SK-N-SH (cell line): Measurements from ENCODE around the gene BUD31. TPM values are rescaled to one million over a fixed set of nuclear protein-coding genes. Genes with fewer than 3 reads are reported as not detected.

Experiments
- CTCF ChIA-PET: fragments of 300-600, 350-600 bp; formaldehyde crosslinking; extraction: SDS; loops from one replicate; lab custom pipeline; 2021; lab: Yijun Ruan, JAX
- POLR2A ChIA-PET: fragments of 350-600 bp; sonication (Branson Sonifier 250); formaldehyde crosslinking; extraction: SDS; loops from one replicate; lab custom pipeline; 2020; ENCODE audit warnings: antibody characterized with exemption, inconsistent platforms; lab: Yijun Ruan, JAX
- DNase-seq: peaks from one replicate; pipeline ENCODE4 v3.0.0; 2012
- H2AFZ ChIP-seq: fragments of 200-600 bp; sonication (generic); 2 replicates; pipeline ENCODE4 v1.8.1; 2016; ENCODE audit warnings: antibody characterized with exemption, mild to moderate bottlenecking, low read depth
- H3F3A ChIP-seq: fragments of 200-600 bp; sonication (generic); replicated peaks from 2 replicates; pipeline ENCODE3; 2016; ENCODE audit warnings: antibody characterized with exemption, mild to moderate bottlenecking; ENCODE audit not compliant: insufficient read depth
- H3K27ac ChIP-seq, 2 experiments: fragments of 200-500 bp in 1 of 2; fragments of 200-600 bp in 1 of 2; sonication (Bioruptor generic) in 1 of 2; sonication (generic), shearing (Covaris generic) in 1 of 2; 2 replicates each; pipeline versions ENCODE4 v1.5.1 to v1.6.1; 2014 to 2016; ENCODE audit warnings: low read depth in 2 of 2, inconsistent platforms in 1 of 2, low read length in 1 of 2, mild to moderate bottlenecking in 1 of 2, mixed read lengths in 1 of 2
- H3K27me3 ChIP-seq: fragments of 200-600 bp; sonication (generic), shearing (Covaris generic); 2 replicates; pipeline ENCODE4 v1.6.1; 2016; ENCODE audit warnings: mixed run types; ENCODE audit not compliant: insufficient read depth
- H3K36me3 ChIP-seq, 2 experiments: fragments of 200-500 bp in 1 of 2; fragments of 200-600 bp in 1 of 2; sonication (Bioruptor generic) in 1 of 2; sonication (generic) in 1 of 2; replicated peaks in 1 of 2; 2 replicates each; pipeline versions ENCODE3 to v1.5.1; 2014 to 2016; ENCODE audit warnings: low read length in 1 of 2, mild to moderate bottlenecking in 1 of 2; ENCODE audit not compliant: insufficient read depth in 2 of 2, control insufficient read depth in 1 of 2
- H3K4me1 ChIP-seq, 2 experiments: fragments of 200-500 bp in 1 of 2; fragments of 200-600 bp in 1 of 2; sonication (Bioruptor generic) in 1 of 2; sonication (generic), shearing (Covaris generic) in 1 of 2; 2 replicates each; pipeline versions ENCODE4 v1.5.1 to v1.6.1; 2014 to 2016; ENCODE audit warnings: low read depth in 1 of 2, low read length in 1 of 2, mixed run types in 1 of 2; ENCODE audit not compliant: insufficient read depth in 2 of 2, control insufficient read depth in 1 of 2
- H3K4me2 ChIP-seq: fragments of 200-600 bp; sonication (generic), shearing (Covaris generic); 2 replicates; pipeline ENCODE4 v1.6.1; 2017; ENCODE audit warnings: mixed run types
- H3K4me3 ChIP-seq, 2 experiments: fragments of 200-500 bp in 1 of 2; fragments of 200-600 bp in 1 of 2; sonication (Bioruptor generic) in 1 of 2; sonication (generic), shearing (Covaris generic) in 1 of 2; 2 replicates each; pipeline versions ENCODE4 v1.5.1 to v1.8.1; 2014 to 2016; ENCODE audit warnings: low read depth in 2 of 2, inconsistent platforms in 1 of 2, low read length in 1 of 2, mild to moderate bottlenecking in 1 of 2, mixed read lengths in 1 of 2, moderate library complexity in 1 of 2
- H3K79me2 ChIP-seq: fragments of 200-600 bp; sonication (generic); 2 replicates; pipeline ENCODE4 v1.8.1; 2017; ENCODE audit warnings: mild to moderate bottlenecking; ENCODE audit not compliant: insufficient read depth
- H3K9ac ChIP-seq: fragments of 200-600 bp; sonication (generic); 2 replicates; pipeline ENCODE4 v1.6.1; 2017; ENCODE audit warnings: mixed run types
- H3K9me2 ChIP-seq: fragments of 200-600 bp; sonication (generic); 2 replicates; pipeline ENCODE4 v1.6.1; 2017; ENCODE audit warnings: mixed run types
- H3K9me3 ChIP-seq: fragments of 200-600 bp; sonication (generic); 2 replicates; pipeline ENCODE4 v1.6.1; 2017; ENCODE audit warnings: mixed run types, mild to moderate bottlenecking, moderate library complexity
- H4K20me1 ChIP-seq: fragments of 200-600 bp; sonication (generic); 2 replicates; pipeline ENCODE4 v1.6.1; 2017; ENCODE audit warnings: mild to moderate bottlenecking, mixed run types; ENCODE audit not compliant: insufficient read depth
- EZH2phosphoT487 ChIP-seq: fragments of 200-600 bp; sonication (generic); IDR thresholded peaks from 2 replicates; pipeline ENCODE4 v1.6.1; 2017; ENCODE audit warnings: low read depth, mixed run types, mild to moderate bottlenecking, antibody characterized with exemption, moderate library complexity, borderline replicate concordance
- FOXJ3 ChIP-seq: sonication (generic); formaldehyde crosslinking; IDR thresholded peaks from 2 replicates; pipeline ENCODE4 v1.5.1; 2020; ENCODE audit warnings: mild to moderate bottlenecking, missing genetic modification reagents
- FOXM1 ChIP-seq: IDR thresholded peaks from 2 replicates; pipeline ENCODE4 v1.4.0; 2012; ENCODE audit warnings: low read depth, mild to moderate bottlenecking
- MEF2A ChIP-seq: IDR thresholded peaks from 2 replicates; pipeline ENCODE4 v1.4.0; 2012; ENCODE audit warnings: low read depth, borderline replicate concordance
- NFIC ChIP-seq: IDR thresholded peaks from 2 replicates; pipeline ENCODE4 v1.4.0; 2012; ENCODE audit warnings: borderline replicate concordance
- RXRA ChIP-seq: IDR thresholded peaks from 2 replicates; pipeline ENCODE4 v1.4.0; 2012; ENCODE audit warnings: low read depth, mild to moderate bottlenecking, borderline replicate concordance
- SIN3A ChIP-seq: IDR thresholded peaks from 2 replicates; pipeline ENCODE4 v1.6.1; 2012; ENCODE audit warnings: low read depth, mild to moderate bottlenecking, low read length, moderate library complexity, borderline replicate concordance
- SMC3 ChIP-seq: IDR thresholded peaks from 2 replicates; pipeline ENCODE4 v1.6.1; 2012; ENCODE audit warnings: low read depth, low read length, improper control_type of control experiment
- TEAD4 ChIP-seq: IDR thresholded peaks from 2 replicates; pipeline ENCODE4 v1.4.0; 2012; ENCODE audit warnings: mild to moderate bottlenecking, borderline replicate concordance; ENCODE audit not compliant: insufficient read depth
- WGBS: methylation state at CpG from one replicate; pipeline ENCODE4 v1.1.6; 2017; ENCODE audit warnings: low lambda C conversion rate; 5-methylcytosine and 5-hydroxymethylcytosine counted together
- polyA plus RNA-seq, 3 experiments: library from polyadenylated mRNA; depleted of rRNA; stranded (reverse); fragments of >200 nt; gene quantifications; 2 replicates each; pipeline ENCODE4 v1.2.3, GENCODE V29; 2012
- TF ChIP-seq, protein P1 (sequence below): IDR thresholded peaks from 2 replicates; pipeline ENCODE4 v1.4.0; 2012; ENCODE audit warnings: low read depth
- TF ChIP-seq, protein P2 (sequence below): fragments of 150-350 bp; IDR thresholded peaks from 2 replicates; pipeline ENCODE4 v1.6.1; 2017; ENCODE audit warnings: antibody characterized with exemption, low read length, low read depth, borderline replicate concordance
- TF ChIP-seq, protein P3 (sequence below): fragments of 150-350 bp; IDR thresholded peaks from 2 replicates; pipeline ENCODE4 v1.6.1; 2016; ENCODE audit warnings: mild to moderate bottlenecking, low read depth, low read length
- TF ChIP-seq, protein P4 (sequence below): IDR thresholded peaks from 2 replicates; pipeline ENCODE4 v1.6.1; 2012; ENCODE audit warnings: mild to moderate bottlenecking, low read depth, low read length, moderate library complexity
- TF ChIP-seq, protein P5 (sequence below): IDR thresholded peaks from 2 replicates; pipeline ENCODE4; 2012

BUD31 gene
- polyA plus RNA-seq, 1 of the 3 experiments (the other 2 are of a cell fraction) = 162 TPM

DNA sequence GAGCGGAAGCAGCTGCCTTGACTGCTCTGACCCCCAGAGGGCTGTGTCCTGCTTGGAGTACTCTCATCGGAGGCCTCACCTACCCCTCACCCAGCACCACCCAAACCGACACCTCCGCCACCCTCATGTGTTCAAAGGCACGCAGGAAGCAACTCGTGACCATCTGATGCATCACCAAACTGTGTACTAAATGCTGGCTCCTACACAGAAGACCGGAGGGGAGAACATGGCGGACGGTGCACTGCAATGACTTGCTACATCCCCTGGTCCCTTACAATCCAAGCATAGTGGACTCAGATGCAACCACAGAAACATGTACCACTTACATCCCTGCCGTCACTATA is 3.8 kb upstream of the BUD31 start:
- 94% methylated on average over 10 of the region's 10 CpGs for WGBS

More for the DNA sequence above, 3.8 kb upstream of the BUD31 start:
- H3K9me3 ChIP-seq = no peaks in the 10 kb centered on the region
- CTCF ChIA-PET = interaction anchor here (1.2 kb wide), 1 partner anchor 40 kb away, joined by 3 read pairs; no protein-coding TSS in a partner anchor
- H3F3A ChIP-seq = peaks cover 21% of the 10 kb centered on the region
- peaks cover 36 to 47% of the 10 kb centered on the region in 2 experiments for H3K36me3 ChIP-seq
- DNase-seq = no peak
- H3K27ac ChIP-seq = no peak overlapping the region
- peaks cover 55% of the 10 kb centered on the region for H4K20me1 ChIP-seq
- H3K4me1 ChIP-seq = peaks cover 11 to 22% of the 10 kb centered on the region in 2 experiments
- no peak overlapping the region for H3K4me2 ChIP-seq
- peaks cover 88% of the 10 kb centered on the region for H3K79me2 ChIP-seq
- no peaks in the 10 kb centered on the region for H3K27me3 ChIP-seq
- no peak overlapping the region for H2AFZ ChIP-seq
- no peak overlapping the region for H3K4me3 ChIP-seq
- TF ChIP-seq SMC3 (no peak), NFIC (no peak), RXRA (no peak), SIN3A (no peak), EZH2phosphoT487 (no peak), TEAD4 (no peak), FOXJ3 (no peak), FOXM1 (no peak), MEF2A (no peak)
- TF ChIP-seq, protein P1, sequence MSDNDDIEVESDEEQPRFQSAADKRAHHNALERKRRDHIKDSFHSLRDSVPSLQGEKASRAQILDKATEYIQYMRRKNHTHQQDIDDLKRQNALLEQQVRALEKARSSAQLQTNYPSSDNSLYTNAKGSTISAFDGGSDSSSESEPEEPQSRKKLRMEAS = no peak
- TF ChIP-seq, protein P2, sequence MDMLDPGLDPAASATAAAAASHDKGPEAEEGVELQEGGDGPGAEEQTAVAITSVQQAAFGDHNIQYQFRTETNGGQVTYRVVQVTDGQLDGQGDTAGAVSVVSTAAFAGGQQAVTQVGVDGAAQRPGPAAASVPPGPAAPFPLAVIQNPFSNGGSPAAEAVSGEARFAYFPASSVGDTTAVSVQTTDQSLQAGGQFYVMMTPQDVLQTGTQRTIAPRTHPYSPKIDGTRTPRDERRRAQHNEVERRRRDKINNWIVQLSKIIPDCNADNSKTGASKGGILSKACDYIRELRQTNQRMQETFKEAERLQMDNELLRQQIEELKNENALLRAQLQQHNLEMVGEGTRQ = no peak
- TF ChIP-seq, protein P3, sequence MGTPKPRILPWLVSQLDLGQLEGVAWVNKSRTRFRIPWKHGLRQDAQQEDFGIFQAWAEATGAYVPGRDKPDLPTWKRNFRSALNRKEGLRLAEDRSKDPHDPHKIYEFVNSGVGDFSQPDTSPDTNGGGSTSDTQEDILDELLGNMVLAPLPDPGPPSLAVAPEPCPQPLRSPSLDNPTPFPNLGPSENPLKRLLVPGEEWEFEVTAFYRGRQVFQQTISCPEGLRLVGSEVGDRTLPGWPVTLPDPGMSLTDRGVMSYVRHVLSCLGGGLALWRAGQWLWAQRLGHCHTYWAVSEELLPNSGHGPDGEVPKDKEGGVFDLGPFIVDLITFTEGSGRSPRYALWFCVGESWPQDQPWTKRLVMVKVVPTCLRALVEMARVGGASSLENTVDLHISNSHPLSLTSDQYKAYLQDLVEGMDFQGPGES = no peak
- TF ChIP-seq, protein P4, sequence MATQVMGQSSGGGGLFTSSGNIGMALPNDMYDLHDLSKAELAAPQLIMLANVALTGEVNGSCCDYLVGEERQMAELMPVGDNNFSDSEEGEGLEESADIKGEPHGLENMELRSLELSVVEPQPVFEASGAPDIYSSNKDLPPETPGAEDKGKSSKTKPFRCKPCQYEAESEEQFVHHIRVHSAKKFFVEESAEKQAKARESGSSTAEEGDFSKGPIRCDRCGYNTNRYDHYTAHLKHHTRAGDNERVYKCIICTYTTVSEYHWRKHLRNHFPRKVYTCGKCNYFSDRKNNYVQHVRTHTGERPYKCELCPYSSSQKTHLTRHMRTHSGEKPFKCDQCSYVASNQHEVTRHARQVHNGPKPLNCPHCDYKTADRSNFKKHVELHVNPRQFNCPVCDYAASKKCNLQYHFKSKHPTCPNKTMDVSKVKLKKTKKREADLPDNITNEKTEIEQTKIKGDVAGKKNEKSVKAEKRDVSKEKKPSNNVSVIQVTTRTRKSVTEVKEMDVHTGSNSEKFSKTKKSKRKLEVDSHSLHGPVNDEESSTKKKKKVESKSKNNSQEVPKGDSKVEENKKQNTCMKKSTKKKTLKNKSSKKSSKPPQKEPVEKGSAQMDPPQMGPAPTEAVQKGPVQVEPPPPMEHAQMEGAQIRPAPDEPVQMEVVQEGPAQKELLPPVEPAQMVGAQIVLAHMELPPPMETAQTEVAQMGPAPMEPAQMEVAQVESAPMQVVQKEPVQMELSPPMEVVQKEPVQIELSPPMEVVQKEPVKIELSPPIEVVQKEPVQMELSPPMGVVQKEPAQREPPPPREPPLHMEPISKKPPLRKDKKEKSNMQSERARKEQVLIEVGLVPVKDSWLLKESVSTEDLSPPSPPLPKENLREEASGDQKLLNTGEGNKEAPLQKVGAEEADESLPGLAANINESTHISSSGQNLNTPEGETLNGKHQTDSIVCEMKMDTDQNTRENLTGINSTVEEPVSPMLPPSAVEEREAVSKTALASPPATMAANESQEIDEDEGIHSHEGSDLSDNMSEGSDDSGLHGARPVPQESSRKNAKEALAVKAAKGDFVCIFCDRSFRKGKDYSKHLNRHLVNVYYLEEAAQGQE = no peak
- TF ChIP-seq, protein P5, sequence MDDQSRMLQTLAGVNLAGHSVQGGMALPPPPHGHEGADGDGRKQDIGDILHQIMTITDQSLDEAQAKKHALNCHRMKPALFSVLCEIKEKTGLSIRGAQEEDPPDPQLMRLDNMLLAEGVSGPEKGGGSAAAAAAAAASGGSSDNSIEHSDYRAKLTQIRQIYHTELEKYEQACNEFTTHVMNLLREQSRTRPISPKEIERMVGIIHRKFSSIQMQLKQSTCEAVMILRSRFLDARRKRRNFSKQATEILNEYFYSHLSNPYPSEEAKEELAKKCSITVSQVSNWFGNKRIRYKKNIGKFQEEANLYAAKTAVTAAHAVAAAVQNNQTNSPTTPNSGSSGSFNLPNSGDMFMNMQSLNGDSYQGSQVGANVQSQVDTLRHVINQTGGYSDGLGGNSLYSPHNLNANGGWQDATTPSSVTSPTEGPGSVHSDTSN = no peak
- H3K9ac ChIP-seq = no peak overlapping the region
- no peaks in the 10 kb centered on the region for H3K9me2 ChIP-seq
- POLR2A ChIA-PET = interaction anchor here (0.6 to 5.2 kb wide), 2 partner anchors 8 to 18 kb away, joined by 4 to 102 read pairs; no protein-coding TSS in a partner anchor
